Thyroid gland (tissue), 4 donors: ENCODE results near the gene CDHR4.

Experiments used
- CTCF ChIP-seq, 6 experiments: fragments of 200-600 bp in 3 of 6; fragments of 450-650 bp in 3 of 6; sonication (generic) in 3 of 6; IDR thresholded peaks; one replicate each; pipeline ENCODE4 v1.5.1; 2016 to 2019; ENCODE audit warnings: antibody characterized with exemption in 6 of 6, mild to moderate bottlenecking in 2 of 6, inconsistent platforms in 1 of 6, moderate library complexity in 1 of 6
- POLR2A ChIP-seq, 2 donors: fragments of 450-650 bp; IDR thresholded peaks; one replicate each; pipeline ENCODE4 v1.6.1; 2017; ENCODE audit warnings: antibody characterized with exemption in 2 of 2, mild to moderate bottlenecking in 2 of 2, moderate library complexity in 1 of 2

GRCh38 chr3:49775538-49775937 is 24.1 kb downstream of the CDHR4 start:
- TF ChIP-seq CTCF (IDR thresholded peaks at IDR 0.05) (no peak), POLR2A (IDR thresholded peaks at IDR 0.05) (no peak)
